ENCODE measurements around the gene FAAP20.

Gene FAAP20

DNA sequence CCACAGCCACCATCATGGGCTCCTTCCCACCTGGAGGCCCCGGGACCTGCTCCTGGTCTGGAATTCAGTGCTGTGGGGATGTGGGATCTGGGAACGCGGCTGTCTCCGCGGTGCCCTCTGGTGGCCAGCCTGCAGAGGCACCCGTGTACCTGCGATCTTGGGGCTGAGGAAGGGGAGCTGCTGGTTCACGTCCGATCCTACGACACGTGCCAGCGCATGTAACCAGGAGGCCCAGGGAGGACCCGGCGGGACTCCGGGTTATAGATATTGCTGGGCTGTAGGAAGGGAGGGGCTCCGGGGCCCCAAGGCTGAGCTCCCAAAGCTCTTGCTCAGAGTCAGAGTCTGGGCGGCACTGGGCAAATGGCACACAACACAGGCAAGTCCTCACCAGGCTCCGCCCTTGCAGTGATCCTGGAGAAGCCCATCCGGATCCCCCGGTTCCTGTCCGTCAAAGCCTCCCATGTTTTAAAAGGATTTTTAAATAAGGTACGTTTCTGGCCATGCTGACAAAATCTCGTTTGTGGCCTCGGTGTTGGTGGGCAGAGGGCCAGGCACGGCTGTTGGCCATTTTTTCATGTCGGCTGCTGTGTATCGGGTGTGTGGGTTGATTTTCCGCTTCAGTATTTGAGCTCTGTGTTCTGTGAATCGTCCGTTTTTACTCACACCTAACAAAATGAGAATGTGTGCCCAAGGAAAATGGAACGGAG, 20.1 kb downstream of the FAAP20 start:
- peak; percentile 90 for ATAC-seq
- no peak for TF ChIP-seq GLIS3 (CRISPR knock-in tag; IDR thresholded peaks at IDR 0.05)
- TF ChIP-seq ZFP3 (CRISPR knock-in tag; IDR thresholded peaks at IDR 0.05), result no peak

GRCh38 chr1:2173546-2174347, 20.8 kb downstream of the FAAP20 start:
- ATAC-seq, result peak; percentile 11; the same call in 1 of the 3 replicates
- TF ChIP-seq CSDC2 (CRISPR knock-in tag; IDR thresholded peaks at IDR 0.05) (no peak), ZNF8 (CRISPR knock-in tag; IDR thresholded peaks at IDR 0.05) (no peak), GLIS3 (CRISPR knock-in tag; IDR thresholded peaks at IDR 0.05) (no peak), ESRRG (CRISPR knock-in tag; IDR thresholded peaks at IDR 0.05) (no peak), CSRNP3 (CRISPR knock-in tag; IDR thresholded peaks at IDR 0.05) (no peak), TCF4 (CRISPR knock-in tag; IDR thresholded peaks at IDR 0.05; ENCODE audit: borderline replicate concordance) (no peak), CREB5 (CRISPR knock-in tag; IDR thresholded peaks at IDR 0.05; ENCODE audit: low read depth) (no peak), TSHZ2 (CRISPR knock-in tag; IDR thresholded peaks at IDR 0.05) (no peak), PATZ1 (CRISPR knock-in tag; IDR thresholded peaks at IDR 0.05; ENCODE audit: borderline replicate concordance) (no peak), ZNF565 (CRISPR knock-in tag; conservative IDR thresholded peaks at IDR 0.05; ENCODE audit: low read depth) (no peak), BACH2 (CRISPR knock-in tag; IDR thresholded peaks at IDR 0.05; ENCODE audit: borderline replicate concordance) (no peak), RARB (CRISPR knock-in tag; IDR thresholded peaks at IDR 0.05) (no peak), PPARA (CRISPR knock-in tag; IDR thresholded peaks at IDR 0.05; ENCODE audit: borderline replicate concordance) (no peak)
- TF ChIP-seq, protein P1, sequence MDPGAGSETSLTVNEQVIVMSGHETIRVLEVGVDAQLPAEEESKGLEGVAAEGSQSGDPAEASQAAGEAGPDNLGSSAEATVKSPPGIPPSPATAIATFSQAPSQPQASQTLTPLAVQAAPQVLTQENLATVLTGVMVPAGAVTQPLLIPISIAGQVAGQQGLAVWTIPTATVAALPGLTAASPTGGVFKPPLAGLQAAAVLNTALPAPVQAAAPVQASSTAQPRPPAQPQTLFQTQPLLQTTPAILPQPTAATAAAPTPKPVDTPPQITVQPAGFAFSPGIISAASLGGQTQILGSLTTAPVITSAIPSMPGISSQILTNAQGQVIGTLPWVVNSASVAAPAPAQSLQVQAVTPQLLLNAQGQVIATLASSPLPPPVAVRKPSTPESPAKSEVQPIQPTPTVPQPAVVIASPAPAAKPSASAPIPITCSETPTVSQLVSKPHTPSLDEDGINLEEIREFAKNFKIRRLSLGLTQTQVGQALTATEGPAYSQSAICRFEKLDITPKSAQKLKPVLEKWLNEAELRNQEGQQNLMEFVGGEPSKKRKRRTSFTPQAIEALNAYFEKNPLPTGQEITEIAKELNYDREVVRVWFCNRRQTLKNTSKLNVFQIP (CRISPR knock-in tag; IDR thresholded peaks at IDR 0.05; ENCODE audit: borderline replicate concordance, low read depth), result no peak

DNA sequence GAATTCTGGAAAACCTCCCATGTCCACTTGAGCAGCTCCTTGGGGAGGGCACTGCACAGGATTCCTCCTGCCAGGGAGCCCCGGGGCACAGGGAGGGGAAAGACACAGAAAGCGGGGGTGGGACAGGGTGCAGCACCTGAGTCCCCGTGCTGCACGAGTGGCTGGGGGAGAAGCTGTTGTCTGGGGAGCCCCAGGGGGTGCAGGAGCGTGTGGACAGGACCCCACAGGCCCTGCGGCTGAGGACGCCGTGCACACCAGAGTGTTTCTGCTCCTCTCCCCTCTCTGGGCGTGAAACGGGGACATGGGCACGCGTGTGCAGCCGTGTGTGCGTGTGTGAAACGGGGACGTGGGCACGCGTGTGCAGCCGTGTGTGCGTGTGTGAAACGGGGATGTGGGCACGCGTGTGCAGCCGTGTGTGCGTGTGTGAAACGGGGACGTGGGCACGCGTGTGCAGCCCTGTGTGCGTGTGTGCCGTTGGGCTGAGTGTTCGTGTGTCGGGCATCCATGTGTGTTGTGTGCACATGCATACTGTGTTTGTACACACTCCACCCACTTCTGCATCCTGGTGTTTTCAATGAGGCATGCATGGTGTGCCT, 21.9 kb downstream of the FAAP20 start:
- TF ChIP-seq PATZ1 (CRISPR knock-in tag; IDR thresholded peaks at IDR 0.05; ENCODE audit: borderline replicate concordance) (no peak), ZNF565 (CRISPR knock-in tag; conservative IDR thresholded peaks at IDR 0.05; ENCODE audit: low read depth) (no peak), CSRNP3 (CRISPR knock-in tag; IDR thresholded peaks at IDR 0.05) (no peak), OSR1 (CRISPR knock-in tag; IDR thresholded peaks at IDR 0.05) (no peak)
- no peak for ATAC-seq

Data from SK-N-SH treated with all-trans-retinoic acid at 6 μM for 48 hours (cell line).